Measurements from ENCODE around the gene ANO5.

DNA sequence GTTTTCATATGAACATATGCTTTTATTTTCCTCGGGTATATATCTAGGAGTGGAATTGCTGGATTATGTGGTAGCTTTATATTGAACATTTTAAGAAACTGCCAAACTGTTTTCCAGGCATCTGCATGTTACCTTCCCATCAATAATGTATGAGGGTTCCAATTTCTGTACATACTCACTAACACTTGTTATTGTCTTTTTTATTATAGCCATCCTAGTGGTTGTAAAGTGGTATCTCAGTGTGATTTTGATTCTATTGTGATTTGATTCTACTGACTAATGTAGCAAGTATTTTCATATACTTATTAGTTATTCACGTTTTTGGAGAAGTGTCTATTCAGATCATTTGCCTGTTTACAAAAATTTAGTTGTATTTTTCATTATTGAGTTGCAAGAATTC is 2.0 kb downstream of the ANO5 start:
- TF ChIP-seq FOXM1 (IDR thresholded peaks at IDR 0.05; ENCODE audit: borderline replicate concordance, low read depth) (no peak), RAD21 (IDR thresholded peaks at IDR 0.05; ENCODE audit: low read depth) (no peak)
- TF ChIP-seq, protein P1, sequence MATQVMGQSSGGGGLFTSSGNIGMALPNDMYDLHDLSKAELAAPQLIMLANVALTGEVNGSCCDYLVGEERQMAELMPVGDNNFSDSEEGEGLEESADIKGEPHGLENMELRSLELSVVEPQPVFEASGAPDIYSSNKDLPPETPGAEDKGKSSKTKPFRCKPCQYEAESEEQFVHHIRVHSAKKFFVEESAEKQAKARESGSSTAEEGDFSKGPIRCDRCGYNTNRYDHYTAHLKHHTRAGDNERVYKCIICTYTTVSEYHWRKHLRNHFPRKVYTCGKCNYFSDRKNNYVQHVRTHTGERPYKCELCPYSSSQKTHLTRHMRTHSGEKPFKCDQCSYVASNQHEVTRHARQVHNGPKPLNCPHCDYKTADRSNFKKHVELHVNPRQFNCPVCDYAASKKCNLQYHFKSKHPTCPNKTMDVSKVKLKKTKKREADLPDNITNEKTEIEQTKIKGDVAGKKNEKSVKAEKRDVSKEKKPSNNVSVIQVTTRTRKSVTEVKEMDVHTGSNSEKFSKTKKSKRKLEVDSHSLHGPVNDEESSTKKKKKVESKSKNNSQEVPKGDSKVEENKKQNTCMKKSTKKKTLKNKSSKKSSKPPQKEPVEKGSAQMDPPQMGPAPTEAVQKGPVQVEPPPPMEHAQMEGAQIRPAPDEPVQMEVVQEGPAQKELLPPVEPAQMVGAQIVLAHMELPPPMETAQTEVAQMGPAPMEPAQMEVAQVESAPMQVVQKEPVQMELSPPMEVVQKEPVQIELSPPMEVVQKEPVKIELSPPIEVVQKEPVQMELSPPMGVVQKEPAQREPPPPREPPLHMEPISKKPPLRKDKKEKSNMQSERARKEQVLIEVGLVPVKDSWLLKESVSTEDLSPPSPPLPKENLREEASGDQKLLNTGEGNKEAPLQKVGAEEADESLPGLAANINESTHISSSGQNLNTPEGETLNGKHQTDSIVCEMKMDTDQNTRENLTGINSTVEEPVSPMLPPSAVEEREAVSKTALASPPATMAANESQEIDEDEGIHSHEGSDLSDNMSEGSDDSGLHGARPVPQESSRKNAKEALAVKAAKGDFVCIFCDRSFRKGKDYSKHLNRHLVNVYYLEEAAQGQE (IDR thresholded peaks at IDR 0.05; ENCODE audit: low read depth) = no peak
